ENCODE results near the gene SCYL3. TPM values are rescaled to one million over a fixed set of nuclear protein-coding genes. Genes with fewer than 3 reads are reported as not detected.

Gene SCYL3, protein sequence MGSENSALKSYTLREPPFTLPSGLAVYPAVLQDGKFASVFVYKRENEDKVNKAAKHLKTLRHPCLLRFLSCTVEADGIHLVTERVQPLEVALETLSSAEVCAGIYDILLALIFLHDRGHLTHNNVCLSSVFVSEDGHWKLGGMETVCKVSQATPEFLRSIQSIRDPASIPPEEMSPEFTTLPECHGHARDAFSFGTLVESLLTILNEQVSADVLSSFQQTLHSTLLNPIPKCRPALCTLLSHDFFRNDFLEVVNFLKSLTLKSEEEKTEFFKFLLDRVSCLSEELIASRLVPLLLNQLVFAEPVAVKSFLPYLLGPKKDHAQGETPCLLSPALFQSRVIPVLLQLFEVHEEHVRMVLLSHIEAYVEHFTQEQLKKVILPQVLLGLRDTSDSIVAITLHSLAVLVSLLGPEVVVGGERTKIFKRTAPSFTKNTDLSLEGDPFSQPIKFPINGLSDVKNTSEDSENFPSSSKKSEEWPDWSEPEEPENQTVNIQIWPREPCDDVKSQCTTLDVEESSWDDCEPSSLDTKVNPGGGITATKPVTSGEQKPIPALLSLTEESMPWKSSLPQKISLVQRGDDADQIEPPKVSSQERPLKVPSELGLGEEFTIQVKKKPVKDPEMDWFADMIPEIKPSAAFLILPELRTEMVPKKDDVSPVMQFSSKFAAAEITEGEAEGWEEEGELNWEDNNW
- total RNA-seq = 16.6 TPM

DNA sequence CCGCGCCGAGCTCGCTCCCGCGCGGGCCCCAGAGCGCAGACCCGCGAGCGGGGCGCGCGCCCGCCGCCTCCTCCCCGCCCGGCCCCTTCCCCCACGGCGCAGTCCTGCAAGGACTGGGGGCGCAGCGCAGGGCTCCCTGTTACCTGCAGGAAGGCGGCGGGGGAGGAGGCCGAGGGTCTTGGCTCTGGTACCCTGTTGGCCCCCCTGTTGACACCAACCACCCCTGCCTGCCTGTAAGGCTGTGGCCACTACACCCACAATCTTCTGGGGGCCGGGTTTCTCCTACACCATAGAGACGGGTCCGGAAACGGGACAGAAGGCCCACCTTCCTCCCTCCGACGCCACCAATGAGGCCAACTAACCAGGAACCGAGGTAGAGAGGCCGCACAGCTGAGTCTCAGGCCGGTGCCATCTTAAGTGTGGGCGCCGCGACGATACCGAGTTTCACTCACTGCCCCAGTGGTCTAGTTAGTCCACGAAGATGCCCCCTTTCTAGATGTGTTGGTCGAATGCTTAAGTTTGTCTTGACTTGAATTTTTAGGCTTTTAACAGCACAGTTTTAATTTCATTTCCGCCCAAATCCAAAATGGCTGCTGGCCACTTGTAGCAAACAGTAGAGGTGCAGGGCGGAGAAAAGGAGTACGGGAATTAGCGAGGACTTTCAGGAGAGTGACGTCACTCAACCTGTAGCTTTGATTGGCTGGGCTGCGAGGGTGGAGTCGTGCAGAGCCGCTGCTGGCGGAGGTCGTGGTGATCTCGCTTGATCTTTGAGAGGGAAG, at the start of gene SCYL3:
SCYL3 (minus strand) TSS at position 252 of the 779 bp plus-strand sequence. CDS start 5,056 bp downstream, outside the sequence.

Small RNAs within 50 kb of the gene (small RNA-seq; reads per million reads assigned to genes)
- gene RN7SL333P (ENCODE audit: low replicate concordance) = 0.24 reads per million

Other genes with a start within 250 kb of the SCYL3 start
- 0.31 TPM for gene SELL, start 182.3 kb downstream of the SCYL3 start, total RNA-seq
- 0.31 TPM for gene SELE, start 159.8 kb downstream of the SCYL3 start, total RNA-seq
- 7.2 TPM for gene METTL18, start 99.0 kb downstream of the SCYL3 start, total RNA-seq
- gene KIFAP3, start 180.8 kb upstream of the SCYL3 start, total RNA-seq = 239 TPM